ENCODE data around the gene GLB1L2.

Gene GLB1L2

GRCh38 chr11:134410766-134411165, 79.0 kb downstream of the GLB1L2 start:
- Histone ChIP-seq H3K9me3 (ENCODE audit: control insufficient read depth in 1 of 2, low read length in 2 of 2) (no peaks in the 10 kb centered on the region), H3K27me3 (ENCODE audit: control insufficient read depth in 1 of 2, insufficient read depth in 2 of 2, low read length in 2 of 2) (peaks cover 53 to 62% of the 10 kb centered on the region in 2 donors), H3K9ac (ENCODE audit: low read depth in 1 of 2, low read length in 2 of 2) (no peak overlapping the region), H3K4me3 (ENCODE audit: low read depth in 1 of 2, low read length in 2 of 2) (no peak overlapping the region), H3K4me1 (ENCODE audit: control insufficient read depth in 1 of 2, insufficient read depth in 2 of 2, low read length in 2 of 2) (peaks cover 0 to 3% of the 10 kb centered on the region in 2 donors), H3K36me3 (ENCODE audit: control insufficient read depth in 1 of 2, insufficient read depth in 2 of 2, low read length in 2 of 2) (no peaks in the 10 kb centered on the region), H3K27ac (ENCODE audit: low read depth, low read length) (no peak overlapping the region)

GRCh38 chr11:134412203-134413042, 80.6 kb downstream of the GLB1L2 start, which contains the start of gene B3GAT1:
TSS of gene B3GAT1 (minus strand) at chr11:134412242. CDS start at chr11:134387659, 24,583 bp downstream.
- H3K4me1 ChIP-seq (ENCODE audit: control insufficient read depth in 1 of 2, insufficient read depth in 2 of 2, low read length in 2 of 2), result peaks cover 0 to 3% of the 10 kb centered on the region in 2 donors
- H3K36me3 ChIP-seq (ENCODE audit: control insufficient read depth in 1 of 2, insufficient read depth in 2 of 2, low read length in 2 of 2), result no peaks in the 10 kb centered on the region
- no peak within 1 kb of the TSS for H3K9ac ChIP-seq (ENCODE audit: low read depth in 1 of 2, low read length in 2 of 2)
- H3K27ac ChIP-seq (ENCODE audit: low read depth, low read length), result no peak within 1 kb of the TSS
- peaks cover 57 to 62% of the 10 kb centered on the region in 2 donors for H3K27me3 ChIP-seq (ENCODE audit: control insufficient read depth in 1 of 2, insufficient read depth in 2 of 2, low read length in 2 of 2)
- peak within 1 kb of the TSS in 1 of 2 donors; percentile 28 for H3K4me3 ChIP-seq (ENCODE audit: low read depth in 1 of 2, low read length in 2 of 2)
- H3K9me3 ChIP-seq (ENCODE audit: control insufficient read depth in 1 of 2, low read length in 2 of 2), result no peaks in the 10 kb centered on the region

GRCh38 chr11:134413043-134413825, 81.4 kb downstream of the GLB1L2 start:
- Histone ChIP-seq H3K27ac (ENCODE audit: low read depth, low read length) (no peak overlapping the region), H3K4me3 (ENCODE audit: low read depth in 1 of 2, low read length in 2 of 2) (no peak overlapping the region), H3K27me3 (ENCODE audit: control insufficient read depth in 1 of 2, insufficient read depth in 2 of 2, low read length in 2 of 2) (peaks cover 57 to 63% of the 10 kb centered on the region in 2 donors), H3K9me3 (ENCODE audit: control insufficient read depth in 1 of 2, low read length in 2 of 2) (no peaks in the 10 kb centered on the region), H3K9ac (ENCODE audit: low read depth in 1 of 2, low read length in 2 of 2) (no peak overlapping the region), H3K36me3 (ENCODE audit: control insufficient read depth in 1 of 2, insufficient read depth in 2 of 2, low read length in 2 of 2) (no peaks in the 10 kb centered on the region), H3K4me1 (ENCODE audit: control insufficient read depth in 1 of 2, insufficient read depth in 2 of 2, low read length in 2 of 2) (peaks cover 0 to 3% of the 10 kb centered on the region in 2 donors)

- Histone ChIP-seq H3K4me1 (ENCODE audit: control insufficient read depth in 1 of 2, insufficient read depth in 2 of 2, low read length in 2 of 2) (peaks cover 0 to 3% of the 10 kb centered on the region in 2 donors), H3K9ac (ENCODE audit: low read depth in 1 of 2, low read length in 2 of 2) (no peak overlapping the region), H3K4me3 (ENCODE audit: low read depth in 1 of 2, low read length in 2 of 2) (no peak overlapping the region), H3K27ac (ENCODE audit: low read depth, low read length) (no peak overlapping the region), H3K27me3 (ENCODE audit: control insufficient read depth in 1 of 2, insufficient read depth in 2 of 2, low read length in 2 of 2) (peaks cover 57 to 63% of the 10 kb centered on the region in 2 donors), H3K36me3 (ENCODE audit: control insufficient read depth in 1 of 2, insufficient read depth in 2 of 2, low read length in 2 of 2) (no peaks in the 10 kb centered on the region), H3K9me3 (ENCODE audit: control insufficient read depth in 1 of 2, low read length in 2 of 2) (no peaks in the 10 kb centered on the region)
These were observed 82.3 kb downstream of the GLB1L2 start for GRCh38 chr11:134413826-134414731.

- Histone ChIP-seq H3K27me3 (ENCODE audit: control insufficient read depth in 1 of 2, insufficient read depth in 2 of 2, low read length in 2 of 2) (peaks cover 50 to 53% of the 10 kb centered on the region in 2 donors), H3K9me3 (ENCODE audit: control insufficient read depth in 1 of 2, low read length in 2 of 2) (no peaks in the 10 kb centered on the region), H3K4me1 (ENCODE audit: control insufficient read depth in 1 of 2, insufficient read depth in 2 of 2, low read length in 2 of 2) (peaks cover 0 to 3% of the 10 kb centered on the region in 2 donors), H3K36me3 (ENCODE audit: control insufficient read depth in 1 of 2, insufficient read depth in 2 of 2, low read length in 2 of 2) (no peaks in the 10 kb centered on the region), H3K27ac (ENCODE audit: low read depth, low read length) (no peak overlapping the region), H3K4me3 (ENCODE audit: low read depth in 1 of 2, low read length in 2 of 2) (no peak overlapping the region), H3K9ac (ENCODE audit: low read depth in 1 of 2, low read length in 2 of 2) (no peak overlapping the region)
These were observed 83.3 kb downstream of the GLB1L2 start for GRCh38 chr11:134414766-134415765.

GRCh38 chr11:134416726-134417125, 84.9 kb downstream of the GLB1L2 start:
- Histone ChIP-seq H3K4me3 (ENCODE audit: low read depth in 1 of 2, low read length in 2 of 2) (no peak overlapping the region), H3K4me1 (ENCODE audit: control insufficient read depth in 1 of 2, insufficient read depth in 2 of 2, low read length in 2 of 2) (no peaks in the 10 kb centered on the region), H3K27ac (ENCODE audit: low read depth, low read length) (no peak overlapping the region), H3K9me3 (ENCODE audit: control insufficient read depth in 1 of 2, low read length in 2 of 2) (no peaks in the 10 kb centered on the region), H3K36me3 (ENCODE audit: control insufficient read depth in 1 of 2, insufficient read depth in 2 of 2, low read length in 2 of 2) (no peaks in the 10 kb centered on the region), H3K27me3 (ENCODE audit: control insufficient read depth in 1 of 2, insufficient read depth in 2 of 2, low read length in 2 of 2) (peaks cover 35 to 38% of the 10 kb centered on the region in 2 donors), H3K9ac (ENCODE audit: low read depth in 1 of 2, low read length in 2 of 2) (no peak overlapping the region)

- H3K9me3 ChIP-seq (ENCODE audit: control insufficient read depth in 1 of 2, low read length in 2 of 2), result no peaks in the 10 kb centered on the region
- no peak overlapping the region for H3K9ac ChIP-seq (ENCODE audit: low read depth in 1 of 2, low read length in 2 of 2)
- H3K4me3 ChIP-seq (ENCODE audit: low read depth in 1 of 2, low read length in 2 of 2), result no peak overlapping the region
- H3K4me1 ChIP-seq (ENCODE audit: control insufficient read depth in 1 of 2, insufficient read depth in 2 of 2, low read length in 2 of 2), result no peaks in the 10 kb centered on the region
- no peaks in the 10 kb centered on the region for H3K36me3 ChIP-seq (ENCODE audit: control insufficient read depth in 1 of 2, insufficient read depth in 2 of 2, low read length in 2 of 2)
- H3K27ac ChIP-seq (ENCODE audit: low read depth, low read length), result no peak overlapping the region
- H3K27me3 ChIP-seq (ENCODE audit: control insufficient read depth in 1 of 2, insufficient read depth in 2 of 2, low read length in 2 of 2), result peaks cover 29 to 32% of the 10 kb centered on the region in 2 donors
These were observed 86.4 kb downstream of the GLB1L2 start for GRCh38 chr11:134417871-134418840.

- H3K4me3 ChIP-seq (ENCODE audit: low read depth in 1 of 2, low read length in 2 of 2), result no peak overlapping the region
- no peaks in the 10 kb centered on the region for H3K9me3 ChIP-seq (ENCODE audit: control insufficient read depth in 1 of 2, low read length in 2 of 2)
- H3K27me3 ChIP-seq (ENCODE audit: control insufficient read depth in 1 of 2, insufficient read depth in 2 of 2, low read length in 2 of 2), result peaks cover 0 to 7% of the 10 kb centered on the region in 2 donors
- no peak overlapping the region for H3K27ac ChIP-seq (ENCODE audit: low read depth, low read length)
- H3K4me1 ChIP-seq (ENCODE audit: control insufficient read depth in 1 of 2, insufficient read depth in 2 of 2, low read length in 2 of 2), result no peaks in the 10 kb centered on the region
- H3K9ac ChIP-seq (ENCODE audit: low read depth in 1 of 2, low read length in 2 of 2), result no peak overlapping the region
- H3K36me3 ChIP-seq (ENCODE audit: control insufficient read depth in 1 of 2, insufficient read depth in 2 of 2, low read length in 2 of 2), result no peaks in the 10 kb centered on the region
These were observed 91.3 kb downstream of the GLB1L2 start for GRCh38 chr11:134423106-134423505.

Measured in duodenal mucosa (tissue), 2 donors.